ENCODE results near the gene EIF2AK2.

DNA sequence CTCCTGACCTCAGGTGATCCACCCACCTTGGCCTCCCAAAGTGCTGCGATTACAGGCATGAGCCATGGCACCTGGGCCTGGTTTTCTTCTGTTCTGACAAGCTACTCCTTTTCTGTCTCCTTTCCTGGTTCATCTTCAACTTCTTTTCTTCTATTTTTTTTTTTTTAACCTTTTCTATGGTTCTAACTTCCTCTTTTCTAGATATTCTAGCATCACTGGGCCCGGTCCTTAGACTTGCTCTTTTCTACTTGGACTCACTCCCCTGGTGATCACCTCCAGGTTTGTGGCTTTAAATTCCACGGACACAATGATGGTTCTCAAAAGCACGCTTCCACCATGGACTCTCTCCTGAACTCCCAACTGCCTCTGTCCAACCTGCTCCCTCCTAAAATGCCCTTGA is 2.0 kb downstream of the EIF2AK2 start:
- no peak for TF ChIP-seq EZH2phosphoT487 (IDR thresholded peaks at IDR 0.05; ENCODE audit: insufficient read depth, low read depth)
- TF ChIP-seq EZH2 (IDR thresholded peaks at IDR 0.05; ENCODE audit: insufficient read depth, poor library complexity, severe bottlenecking): no peak

All from GM23248 (cell line).